ENCODE results near the gene FGF14. TPM values are rescaled to one million over a fixed set of nuclear protein-coding genes. Genes with fewer than 3 reads are reported as not detected.

FGF14 gene
- total RNA-seq, 1 experiment from 2014 or later, result 0.22 TPM

GRCh38 chr13:102267191-102267590 is 134.7 kb downstream of the FGF14 start:
- Histone ChIP-seq H3K27me3 (ENCODE audit: insufficient read depth, low read length) (no peaks in the 10 kb centered on the region), H2BK12ac (ENCODE audit: insufficient read length, low read depth, low read length) (no peak overlapping the region), H4K8ac (replicated peaks; ENCODE audit: insufficient read length, low read depth, low read length) (no peak overlapping the region), H2BK5ac (ENCODE audit: insufficient read length, low read length) (no peak overlapping the region), H3K18ac (ENCODE audit: insufficient read length, low read depth, low read length) (no peak overlapping the region), H3K14ac (ENCODE audit: insufficient read depth, low read length) (no peak overlapping the region), H2BK20ac (ENCODE audit: low read depth, low read length, poor library complexity, severe bottlenecking) (no peak overlapping the region), H3T11ph (ENCODE audit: low read length) (no peak overlapping the region), H3K79me1 (ENCODE audit: insufficient read depth, low read depth, low read length, poor library complexity, severe bottlenecking) (no peaks in the 10 kb centered on the region), H3K27ac (ENCODE audit: insufficient read length, low read depth, low read length) (no peak overlapping the region), H4K91ac (ENCODE audit: insufficient read length, low read depth, low read length) (no peak overlapping the region), H4K5ac (ENCODE audit: insufficient read length, low read depth, low read length) (no peak overlapping the region), H2AFZ (ENCODE audit: low read length) (no peak overlapping the region), H3K23me2 (ENCODE audit: insufficient read length, low read depth, low read length, poor library complexity, severe bottlenecking) (no peaks in the 10 kb centered on the region), H3K9ac (ENCODE audit: extremely low read depth, insufficient read length, low read length) (no peak overlapping the region), H3K56ac (ENCODE audit: insufficient read length, low read depth, low read length) (no peak overlapping the region), H4K20me1 (ENCODE audit: control insufficient read depth, insufficient read depth, insufficient read length) (no peaks in the 10 kb centered on the region), H2BK15ac (ENCODE audit: low read depth, low read length) (no peak overlapping the region), H3K23ac (ENCODE audit: insufficient read length, low read depth, low read length) (no peak overlapping the region), H3K4me1 (ENCODE audit: insufficient read depth, low read length) (no peaks in the 10 kb centered on the region), H3K4me2 (ENCODE audit: insufficient read depth, insufficient read length, low read length) (no peak overlapping the region), H3K4ac (ENCODE audit: low read depth, low read length) (no peak overlapping the region), H2AK5ac (ENCODE audit: insufficient read length, low read length) (no peak overlapping the region), H3K9me3 (ENCODE audit: control insufficient read depth, low read depth, low read length) (no peaks in the 10 kb centered on the region), H3K79me2 (ENCODE audit: insufficient read depth, low read length) (no peaks in the 10 kb centered on the region), H2BK120ac (ENCODE audit: low read depth, low read length, poor library complexity, severe bottlenecking) (no peak overlapping the region)
- no peaks in the 10 kb centered on the region for H3K36me3 Mint-ChIP-seq (ENCODE audit: insufficient read depth in 1 of 3, low read depth in 3 of 3)
- no peaks in the 10 kb centered on the region for H3K27me3 Mint-ChIP-seq (ENCODE audit: low read depth)
- H3K4me3 Mint-ChIP-seq, result no peak overlapping the region
- no peak overlapping the region for H3K27ac Mint-ChIP-seq
- no peak for DNase-seq
- WGBS (ENCODE audit: extremely low coverage, insufficient read length, low lambda C conversion rate), result no CpG with 5 or more reads among the region's 1 CpG
- TF ChIP-seq CTCF (conservative IDR thresholded peaks at IDR 0.05), result no peak
- no peaks in the 10 kb centered on the region for H3K9me3 Mint-ChIP-seq
- peaks cover 0 to 1% of the 10 kb centered on the region in 2 experiments; a peak in 1 of 4 replicates for H3K4me1 Mint-ChIP-seq

Data from H9 (cell line).